ENCODE data around the gene SPDYE9.
"Not testable (repeated sequence)": the region's sequence is repeated elsewhere in the genome, so short reads cannot be mapped to it uniquely, and the experiment has no call there.

- TF ChIP-seq EZH2 (IDR thresholded peaks at IDR 0.05; ENCODE audit: borderline replicate concordance, low read length); CTCF (conservative IDR thresholded peaks at IDR 0.05 in 1 of 2, IDR thresholded peaks at IDR 0.05 in 1 of 2; ENCODE audit: extremely low read depth in 1 of 2, insufficient read depth in 1 of 2, low read depth in 1 of 2, low read length in 2 of 2): not testable (repeated sequence)
Observed at GRCh38 chr7:73118155-73118554, 32.3 kb upstream of the SPDYE9 start.
